GM12878 (cell line): ENCODE results near the gene DPF3. TPM values are rescaled to one million over a fixed set of nuclear protein-coding genes. Genes with fewer than 3 reads are reported as not detected.

Experiments
- ATAC-seq: fragments of 200-7000 bp; cut with Tn5 transposase; 3 replicates; pipeline ENCODE4 v1.9.1; 2020; ENCODE audit warnings: mild to moderate bottlenecking, moderate library complexity
- BruUV-seq: library from RNA; stranded (reverse); fragments of 400-500 nt; replicated peaks from 2 replicates; lab custom pipeline; 2021; lab: Mats Ljungman, UMichigan
- CTCF ChIA-PET: fragments of 300-600 bp; sonication (Branson Sonifier 250); formaldehyde crosslinking; extraction: SDS; loops from one replicate; lab custom pipeline; 2021; ENCODE audit warnings: inconsistent platforms; lab: Yijun Ruan, JAX
- POLR2A ChIA-PET: fragments of 350-600 bp; formaldehyde crosslinking; extraction: SDS; loops from one replicate; lab custom pipeline; 2021; ENCODE audit warnings: inconsistent platforms; lab: Charles Lee
- RAD21 ChIA-PET: fragments of 300-600 bp; sonication (Branson Sonifier 250); formaldehyde crosslinking; loops from one replicate; lab custom pipeline; 2023; ENCODE audit warnings: antibody characterized with exemption; ENCODE audit not compliant: unreplicated experiment; lab: Charles Lee
- SMC1A ChIA-PET: fragments of 300-600 bp; sonication (Branson Sonifier 250); formaldehyde crosslinking; loops from one replicate; lab custom pipeline; 2023; ENCODE audit not compliant: unreplicated experiment, uncharacterized antibody; lab: Charles Lee
- DNase-seq: peaks from one replicate; pipeline ENCODE4 v3.0.0-alpha.2; 2011; ENCODE audit warnings: low read depth, low spot score
- FAIRE-seq: peaks from 3 replicates; lab custom pipeline; 2011; peaks lifted over from hg19 to GRCh38; lab: Jason Lieb, UNC
- H2AFZ ChIP-seq: 2 replicates; pipeline ENCODE4 v1.6.0; 2011; ENCODE audit warnings: low read depth, low read length, control low read depth; ENCODE audit not compliant: control insufficient read depth
- H3K27ac ChIP-seq: 2 replicates; pipeline ENCODE4 v1.5.1; 2011; ENCODE audit warnings: control low read depth; ENCODE audit not compliant: control insufficient read depth, insufficient read depth
- H3K27me3 ChIP-seq, 2 experiments: replicated peaks in 1 of 2; 2 replicates each; pipeline versions ENCODE4 v1.6.0 to v1.6.1; 2011; ENCODE audit warnings: low read length in 1 of 2; ENCODE audit not compliant: control insufficient read depth in 2 of 2, insufficient read depth in 2 of 2
- H3K36me3 ChIP-seq, 2 experiments: 2 replicates each; pipeline ENCODE4 v1.5.1; 2011; ENCODE audit warnings: low read length in 1 of 2; ENCODE audit not compliant: control insufficient read depth in 2 of 2, insufficient read depth in 2 of 2
- H3K4me1 ChIP-seq: 2 replicates; pipeline ENCODE4 v1.6.1; 2011; ENCODE audit warnings: mild to moderate bottlenecking, low read length, moderate library complexity, mixed read lengths; ENCODE audit not compliant: control insufficient read depth, insufficient read depth
- H3K4me2 ChIP-seq: 2 replicates; pipeline ENCODE4 v1.6.0; 2011; ENCODE audit warnings: control low read depth; ENCODE audit not compliant: control insufficient read depth, insufficient read depth
- H3K4me3 ChIP-seq: fragments of 200-600 bp; sonication (generic); 2 replicates; pipeline ENCODE4 v1.5.1; 2016
- H3K79me2 ChIP-seq: 2 replicates; pipeline ENCODE4 v1.6.0; 2011; ENCODE audit warnings: low read length; ENCODE audit not compliant: control insufficient read depth, insufficient read depth
- H3K9ac ChIP-seq: 2 replicates; pipeline ENCODE4 v1.8.0; 2011; ENCODE audit warnings: low read length, control low read depth, mixed read lengths; ENCODE audit not compliant: control insufficient read depth, insufficient read depth
- H3K9me3 ChIP-seq: replicated peaks from 3 replicates; pipeline ENCODE4 v1.5.1; 2011; ENCODE audit warnings: mild to moderate bottlenecking, low read length; ENCODE audit not compliant: control insufficient read depth, insufficient read depth
- H4K20me1 ChIP-seq: 2 replicates; pipeline ENCODE4 v1.6.0; 2011; ENCODE audit not compliant: control insufficient read depth, insufficient read depth
- ATF7 ChIP-seq: fragments of 450-650 bp; IDR thresholded peaks from 2 replicates; pipeline ENCODE4 v1.6.1; 2016; ENCODE audit warnings: low read depth, mild to moderate bottlenecking
- CREB1 ChIP-seq: IDR thresholded peaks from 2 replicates; pipeline ENCODE4 v1.6.1; 2012; ENCODE audit warnings: low read depth, mild to moderate bottlenecking, inconsistent platforms
- ESRRA ChIP-seq: IDR thresholded peaks from 2 replicates; pipeline ENCODE4 v1.6.1; 2012; ENCODE audit warnings: mild to moderate bottlenecking, low read length, improper control_type of control experiment
- EZH2 ChIP-seq: IDR thresholded peaks from 2 replicates; pipeline ENCODE4 v1.6.1; 2012; ENCODE audit warnings: low read depth, mild to moderate bottlenecking, control low read depth, inconsistent platforms, low read length, borderline replicate concordance; ENCODE audit not compliant: control insufficient read depth
- JUNB ChIP-seq: IDR thresholded peaks from 2 replicates; pipeline ENCODE4 v1.6.1; 2016; ENCODE audit warnings: antibody characterized with exemption, mild to moderate bottlenecking
- MLLT1 ChIP-seq: fragments of 450-650 bp; IDR thresholded peaks from 2 replicates; pipeline ENCODE4 v1.6.1; 2016; ENCODE audit warnings: mild to moderate bottlenecking
- NR2C2 ChIP-seq: IDR thresholded peaks from 2 replicates; pipeline ENCODE4 v1.6.1; 2011; ENCODE audit warnings: borderline replicate concordance, low read depth; ENCODE audit not compliant: control insufficient read depth, insufficient read length
- RAD51 ChIP-seq: fragments of 450-650 bp; IDR thresholded peaks from 2 replicates; pipeline ENCODE4 v1.6.1; 2016; ENCODE audit warnings: moderate library complexity, mild to moderate bottlenecking, inconsistent platforms
- RCOR1 ChIP-seq: conservative IDR thresholded peaks from 2 replicates; pipeline ENCODE4 v1.6.1; 2012; ENCODE audit warnings: low read depth, low read length, improper control_type of control experiment
- RFX5 ChIP-seq: IDR thresholded peaks from 2 replicates; pipeline ENCODE4 v1.6.1; 2011; ENCODE audit warnings: low read depth, low read length, improper control_type of control experiment
- RUNX3 ChIP-seq: IDR thresholded peaks from 2 replicates; pipeline ENCODE4 v1.6.1; 2012; ENCODE audit warnings: low read length, inconsistent platforms
- STAT1 ChIP-seq: fragments of 450-650 bp; conservative IDR thresholded peaks from 2 replicates; pipeline ENCODE4 v1.6.1; 2014; ENCODE audit warnings: antibody characterized with exemption, mild to moderate bottlenecking
- WGBS: methylation state at CpG from one replicate; pipeline ENCODE4 v1.1.6; 2016; ENCODE audit warnings: low lambda C conversion rate; ENCODE audit not compliant: insufficient replicate concordance, insufficient coverage; ENCODE audit errors: missing lambda C conversion rate; 5-methylcytosine and 5-hydroxymethylcytosine counted together
- in situ Hi-C: fragments of 300-500 bp; cut with MboI; formaldehyde crosslinking; loops from 9 replicates; pipeline ENCODE4 v1.14.3; 2018; ENCODE audit warnings: mixed read lengths
- intact Hi-C: fragments of 100-400 bp; cut with micrococcal nuclease; formaldehyde crosslinking; loops from one replicate; pipeline ENCODE4 v1.14.2; 2022; ENCODE audit not compliant: unreplicated experiment
- polyA plus RNA-seq, 11 experiments: library from polyadenylated mRNA; depleted of rRNA in 4 of 11; unstranded in 6 of 11; stranded (reverse) in 5 of 11; fragments of >200 nt; fragmentation: Nextera tagmentation in 4 of 11; fragmentation: Illumina TruSeq in 1 of 11; extraction: Ambion mirVana in 4 of 11; extraction: Trizol in 1 of 11; gene quantifications; 1 replicate in 1 of 11; 2 replicates in 10 of 11; pipeline versions ENCODE4 v1.2.1 to v1.2.3, GENCODE V29; 2011 to 2016; ENCODE audit warnings: inconsistent platforms in 2 of 11, missing spikeins in 2 of 11, low read depth in 1 of 11
- total RNA-seq, 4 experiments: library from RNA; depleted of rRNA in 3 of 4; stranded (reverse); fragments of >200 nt in 3 of 4; fragmentation: Illumina TruSeq in 1 of 4; extraction: Trizol in 1 of 4; gene quantifications; 2 replicates each; pipeline versions ENCODE4 v1.2.1 to v1.2.3, GENCODE V29; 2013 to 2021
- TF ChIP-seq, protein P1 (sequence below): fragments of 450-650 bp; IDR thresholded peaks from 2 replicates; pipeline ENCODE4 v1.6.1; 2017; ENCODE audit warnings: mild to moderate bottlenecking
- TF ChIP-seq, protein P2 (sequence below), 3 experiments: IDR thresholded peaks in 2 of 3; conservative IDR thresholded peaks in 1 of 3; 2 replicates each; pipeline ENCODE4 v1.5.1; 2011; ENCODE audit warnings: low read depth in 3 of 3, low read length in 3 of 3, mild to moderate bottlenecking in 3 of 3, control low read depth in 2 of 3, moderate library complexity in 2 of 3, inconsistent platforms in 1 of 3, mixed read lengths in 1 of 3; ENCODE audit not compliant: control insufficient read depth in 2 of 3, insufficient read depth in 1 of 3; ENCODE audit errors: extremely low read depth in 1 of 3
- TF ChIP-seq, protein P3 (sequence below): IDR thresholded peaks from 2 replicates; pipeline ENCODE4 v1.6.1; 2012; ENCODE audit warnings: improper control_type of control experiment, low read depth, low read length; ENCODE audit not compliant: insufficient replicate concordance

The DPF3 gene
- total and polyA plus RNA-seq, 10 of the 15 experiments (the other 5 are each of a cell fraction or from before 2014, with no cell fraction given) = 0.69 to 8.0 (median 2.2) TPM

- ATAC-seq = no peak
- intact Hi-C loops (no loop called here), in situ Hi-C loops (no loop called here)
- TF ChIP-seq EZH2 (no peak), CREB1 (no peak), NR2C2 (no peak), MLLT1 (no peak), ATF7 (no peak), ESRRA (no peak), STAT1 (no peak), RCOR1 (no peak), RUNX3 (no peak), RFX5 (no peak), RAD51 (no peak), JUNB (no peak)
- TF ChIP-seq, protein P1, sequence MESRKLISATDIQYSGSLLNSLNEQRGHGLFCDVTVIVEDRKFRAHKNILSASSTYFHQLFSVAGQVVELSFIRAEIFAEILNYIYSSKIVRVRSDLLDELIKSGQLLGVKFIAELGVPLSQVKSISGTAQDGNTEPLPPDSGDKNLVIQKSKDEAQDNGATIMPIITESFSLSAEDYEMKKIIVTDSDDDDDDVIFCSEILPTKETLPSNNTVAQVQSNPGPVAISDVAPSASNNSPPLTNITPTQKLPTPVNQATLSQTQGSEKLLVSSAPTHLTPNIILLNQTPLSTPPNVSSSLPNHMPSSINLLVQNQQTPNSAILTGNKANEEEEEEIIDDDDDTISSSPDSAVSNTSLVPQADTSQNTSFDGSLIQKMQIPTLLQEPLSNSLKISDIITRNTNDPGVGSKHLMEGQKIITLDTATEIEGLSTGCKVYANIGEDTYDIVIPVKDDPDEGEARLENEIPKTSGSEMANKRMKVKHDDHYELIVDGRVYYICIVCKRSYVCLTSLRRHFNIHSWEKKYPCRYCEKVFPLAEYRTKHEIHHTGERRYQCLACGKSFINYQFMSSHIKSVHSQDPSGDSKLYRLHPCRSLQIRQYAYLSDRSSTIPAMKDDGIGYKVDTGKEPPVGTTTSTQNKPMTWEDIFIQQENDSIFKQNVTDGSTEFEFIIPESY = no peak
- TF ChIP-seq, protein P2, sequence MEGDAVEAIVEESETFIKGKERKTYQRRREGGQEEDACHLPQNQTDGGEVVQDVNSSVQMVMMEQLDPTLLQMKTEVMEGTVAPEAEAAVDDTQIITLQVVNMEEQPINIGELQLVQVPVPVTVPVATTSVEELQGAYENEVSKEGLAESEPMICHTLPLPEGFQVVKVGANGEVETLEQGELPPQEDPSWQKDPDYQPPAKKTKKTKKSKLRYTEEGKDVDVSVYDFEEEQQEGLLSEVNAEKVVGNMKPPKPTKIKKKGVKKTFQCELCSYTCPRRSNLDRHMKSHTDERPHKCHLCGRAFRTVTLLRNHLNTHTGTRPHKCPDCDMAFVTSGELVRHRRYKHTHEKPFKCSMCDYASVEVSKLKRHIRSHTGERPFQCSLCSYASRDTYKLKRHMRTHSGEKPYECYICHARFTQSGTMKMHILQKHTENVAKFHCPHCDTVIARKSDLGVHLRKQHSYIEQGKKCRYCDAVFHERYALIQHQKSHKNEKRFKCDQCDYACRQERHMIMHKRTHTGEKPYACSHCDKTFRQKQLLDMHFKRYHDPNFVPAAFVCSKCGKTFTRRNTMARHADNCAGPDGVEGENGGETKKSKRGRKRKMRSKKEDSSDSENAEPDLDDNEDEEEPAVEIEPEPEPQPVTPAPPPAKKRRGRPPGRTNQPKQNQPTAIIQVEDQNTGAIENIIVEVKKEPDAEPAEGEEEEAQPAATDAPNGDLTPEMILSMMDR (IDR thresholded peaks at IDR 0.05 in 2 of 3, conservative IDR thresholded peaks at IDR 0.05 in 1 of 3; ENCODE audit: control insufficient read depth in 2 of 3, extremely low read depth in 1 of 3, insufficient read depth in 1 of 3, low read depth in 3 of 3, low read length in 3 of 3) = no peak
- TF ChIP-seq, protein P3, sequence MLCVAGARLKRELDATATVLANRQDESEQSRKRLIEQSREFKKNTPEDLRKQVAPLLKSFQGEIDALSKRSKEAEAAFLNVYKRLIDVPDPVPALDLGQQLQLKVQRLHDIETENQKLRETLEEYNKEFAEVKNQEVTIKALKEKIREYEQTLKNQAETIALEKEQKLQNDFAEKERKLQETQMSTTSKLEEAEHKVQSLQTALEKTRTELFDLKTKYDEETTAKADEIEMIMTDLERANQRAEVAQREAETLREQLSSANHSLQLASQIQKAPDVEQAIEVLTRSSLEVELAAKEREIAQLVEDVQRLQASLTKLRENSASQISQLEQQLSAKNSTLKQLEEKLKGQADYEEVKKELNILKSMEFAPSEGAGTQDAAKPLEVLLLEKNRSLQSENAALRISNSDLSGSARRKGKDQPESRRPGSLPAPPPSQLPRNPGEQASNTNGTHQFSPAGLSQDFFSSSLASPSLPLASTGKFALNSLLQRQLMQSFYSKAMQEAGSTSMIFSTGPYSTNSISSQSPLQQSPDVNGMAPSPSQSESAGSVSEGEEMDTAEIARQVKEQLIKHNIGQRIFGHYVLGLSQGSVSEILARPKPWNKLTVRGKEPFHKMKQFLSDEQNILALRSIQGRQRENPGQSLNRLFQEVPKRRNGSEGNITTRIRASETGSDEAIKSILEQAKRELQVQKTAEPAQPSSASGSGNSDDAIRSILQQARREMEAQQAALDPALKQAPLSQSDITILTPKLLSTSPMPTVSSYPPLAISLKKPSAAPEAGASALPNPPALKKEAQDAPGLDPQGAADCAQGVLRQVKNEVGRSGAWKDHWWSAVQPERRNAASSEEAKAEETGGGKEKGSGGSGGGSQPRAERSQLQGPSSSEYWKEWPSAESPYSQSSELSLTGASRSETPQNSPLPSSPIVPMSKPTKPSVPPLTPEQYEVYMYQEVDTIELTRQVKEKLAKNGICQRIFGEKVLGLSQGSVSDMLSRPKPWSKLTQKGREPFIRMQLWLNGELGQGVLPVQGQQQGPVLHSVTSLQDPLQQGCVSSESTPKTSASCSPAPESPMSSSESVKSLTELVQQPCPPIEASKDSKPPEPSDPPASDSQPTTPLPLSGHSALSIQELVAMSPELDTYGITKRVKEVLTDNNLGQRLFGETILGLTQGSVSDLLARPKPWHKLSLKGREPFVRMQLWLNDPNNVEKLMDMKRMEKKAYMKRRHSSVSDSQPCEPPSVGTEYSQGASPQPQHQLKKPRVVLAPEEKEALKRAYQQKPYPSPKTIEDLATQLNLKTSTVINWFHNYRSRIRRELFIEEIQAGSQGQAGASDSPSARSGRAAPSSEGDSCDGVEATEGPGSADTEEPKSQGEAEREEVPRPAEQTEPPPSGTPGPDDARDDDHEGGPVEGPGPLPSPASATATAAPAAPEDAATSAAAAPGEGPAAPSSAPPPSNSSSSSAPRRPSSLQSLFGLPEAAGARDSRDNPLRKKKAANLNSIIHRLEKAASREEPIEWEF = no peak
Measured at GRCh38 chr14:72783741-72784140, 110.2 kb downstream of the DPF3 start.

More at GRCh38 chr14:72783741-72784140, 110.2 kb downstream of the DPF3 start:
- Histone ChIP-seq H3K4me3 (no peak overlapping the region), H4K20me1 (no peaks in the 10 kb centered on the region), H3K9me3 (no peaks in the 10 kb centered on the region; the same call in 2 of the 3 replicates), H3K27me3 (no peaks in the 10 kb centered on the region), H3K79me2 (no peaks in the 10 kb centered on the region), H3K27ac (no peak overlapping the region), H3K4me2 (no peak overlapping the region), H3K9ac (no peak overlapping the region), H3K4me1 (no peaks in the 10 kb centered on the region), H3K36me3 (no peaks in the 10 kb centered on the region), H2AFZ (no peak overlapping the region)
- ChIA-PET CTCF (no interaction called here), POLR2A (no interaction called here), SMC1A (interaction anchor here (1.5 kb wide), 1 partner anchor 12 kb away, joined by 3 read pairs; no protein-coding TSS in a partner anchor), RAD21 (no interaction called here)
- 74% methylated on average over 7 of the region's 7 CpGs for WGBS
- no peak for FAIRE-seq
- DNase-seq = no peak
- no TSS peak for BruUV-seq
